Panc1 (cell line): ENCODE data around the gene ARID5A. TPM values are rescaled to one million over a fixed set of nuclear protein-coding genes. Genes with fewer than 3 reads are reported as not detected.

Experiments
- ATAC-seq: fragments of 200-7000 bp; cut with Tn5 transposase; 2 replicates; pipeline ENCODE4 v1.9.1; 2020; ENCODE audit warnings: mild to moderate bottlenecking, moderate library complexity
- BruUV-seq: library from RNA; stranded (reverse); fragments of 400-500 nt; replicated peaks from 2 replicates; lab custom pipeline; 2021; lab: Mats Ljungman, UMichigan
- CTCF ChIA-PET: fragments of 300-600 bp; sonication (Branson Sonifier 250); formaldehyde crosslinking; loops from one replicate; lab custom pipeline; 2022; ENCODE audit warnings: antibody characterized with exemption; lab: Charles Lee
- POLR2A ChIA-PET: fragments of 300-600 bp; sonication (Branson Sonifier 250); formaldehyde crosslinking; loops from one replicate; lab custom pipeline; 2022; ENCODE audit warnings: antibody characterized with exemption; lab: Charles Lee
- DNase-seq: peaks from one replicate; pipeline ENCODE4 v3.0.0-alpha.2; 2010; ENCODE audit warnings: low read depth, low spot score
- H3K27ac ChIP-seq: 2 replicates; pipeline ENCODE4 v1.5.1; 2011; ENCODE audit warnings: mild to moderate bottlenecking, low read length, inconsistent platforms
- H3K27me3 ChIP-seq: fragments of 200-500 bp; sonication (Bioruptor generic); 2 replicates; pipeline ENCODE4 v1.6.0; 2014; ENCODE audit warnings: low read length, inconsistent platforms; ENCODE audit not compliant: control insufficient read depth, insufficient read depth
- H3K36me3 ChIP-seq: fragments of 200-500 bp; sonication (Bioruptor generic); 2 replicates; pipeline ENCODE4 v1.5.1; 2014; ENCODE audit warnings: inconsistent platforms, mild to moderate bottlenecking, low read length, moderate library complexity; ENCODE audit not compliant: control insufficient read depth, insufficient read depth
- H3K4me1 ChIP-seq: 2 replicates; pipeline ENCODE4 v1.5.1; 2011; ENCODE audit warnings: inconsistent platforms, mild to moderate bottlenecking, low read length, moderate library complexity; ENCODE audit not compliant: control insufficient read depth, insufficient read depth
- H3K4me3 ChIP-seq, 2 experiments: 2 replicates each; pipeline ENCODE4 v1.5.1; 2011 to 2012; ENCODE audit warnings: low read depth in 2 of 2, low read length in 2 of 2, mild to moderate bottlenecking in 2 of 2, inconsistent platforms in 1 of 2, moderate library complexity in 1 of 2
- H3K9me3 ChIP-seq: fragments of 200-500 bp; sonication (Bioruptor generic); 2 replicates; pipeline ENCODE4 v1.5.1; 2014; ENCODE audit warnings: low read depth, mild to moderate bottlenecking, inconsistent platforms, low read length, moderate library complexity; ENCODE audit not compliant: control insufficient read depth, insufficient read depth
- CTCF ChIP-seq: fragments of 450-650 bp; IDR thresholded peaks from 2 replicates; pipeline ENCODE4 v1.5.1; 2017; ENCODE audit warnings: mild to moderate bottlenecking
- POLR2AphosphoS5 ChIP-seq: IDR thresholded peaks from 2 replicates; pipeline ENCODE4 v1.6.1; 2012; ENCODE audit warnings: mild to moderate bottlenecking, low read depth, low read length, moderate library complexity
- REST ChIP-seq, 2 experiments: IDR thresholded peaks; 2 replicates each; pipeline ENCODE4 v1.6.1; 2011 to 2012; ENCODE audit warnings: low read depth in 2 of 2, control low read depth in 1 of 2, low read length in 1 of 2, mild to moderate bottlenecking in 1 of 2, moderate library complexity in 1 of 2; ENCODE audit not compliant: insufficient read depth in 1 of 2
- SIN3A ChIP-seq: IDR thresholded peaks from 2 replicates; pipeline ENCODE4 v1.6.1; 2012; ENCODE audit warnings: low read depth, mild to moderate bottlenecking, low read length, moderate library complexity, borderline replicate concordance; ENCODE audit not compliant: insufficient read depth
- TCF7L2 ChIP-seq: IDR thresholded peaks from 2 replicates; pipeline ENCODE4 v1.6.1; 2011; ENCODE audit warnings: mild to moderate bottlenecking, low read depth, low read length, inconsistent platforms
- in situ Hi-C: cut with HindIII; loops from 2 replicates; pipeline ENCODE4 v1.10.0; 2016; ENCODE audit warnings: low sequenced_read_pairs, low pct_unique_long_range_greater_than_20kb
- intact Hi-C: fragments of 100-400 bp; cut with micrococcal nuclease; formaldehyde crosslinking; loops from one replicate; pipeline ENCODE4 v1.10.0; 2022; ENCODE audit not compliant: unreplicated experiment
- total RNA-seq: library from RNA; stranded (reverse); gene quantifications from one replicate; pipeline ENCODE4 v1.2.1, GENCODE V29; 2021; ENCODE audit not compliant: unreplicated experiment

Gene ARID5A
- total RNA-seq, 1 experiment from 2014 or later = 19.3 TPM

DNA sequence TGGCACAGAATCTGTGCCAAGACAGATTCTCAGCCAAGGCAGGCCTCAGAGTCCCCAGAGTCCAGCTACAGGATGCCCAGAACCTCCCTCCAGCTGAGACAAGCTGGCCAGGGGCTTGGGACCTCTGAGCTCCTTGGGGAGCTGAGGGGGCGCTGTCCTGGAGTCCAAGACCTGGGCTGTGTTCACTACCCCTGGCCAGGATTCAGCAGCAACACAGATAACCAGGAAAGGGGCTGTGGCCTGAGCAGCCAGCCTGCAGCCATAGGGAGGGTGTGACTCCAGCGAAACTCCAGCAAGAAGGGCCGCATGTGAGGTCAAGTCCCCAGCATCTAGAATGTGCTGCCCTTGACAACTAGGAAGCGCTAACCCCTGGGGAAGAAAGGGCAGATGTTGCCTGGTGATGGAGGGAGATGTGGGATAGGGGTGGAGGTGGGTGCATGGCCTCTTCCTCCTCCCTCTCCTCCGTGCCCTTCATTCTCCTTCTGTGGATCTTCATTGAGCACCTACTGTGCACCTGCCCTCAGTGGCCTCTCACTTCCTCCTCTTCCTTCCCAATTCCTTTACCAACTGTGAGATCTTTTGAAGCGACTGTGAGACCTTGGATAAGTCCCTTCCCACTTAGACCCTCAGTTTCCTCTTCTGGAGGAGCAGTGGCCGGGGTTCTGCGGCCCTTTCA is 7.7 kb upstream of the ARID5A start:
- no peaks in the 10 kb centered on the region for H3K9me3 ChIP-seq
- POLR2A ChIA-PET = no interaction called here
- intact Hi-C loops = no loop called here
- CTCF ChIA-PET = interaction anchor here (0.6 kb wide), 1 partner anchor 104 kb away, joined by 4 read pairs; no protein-coding TSS in a partner anchor
- H3K27ac ChIP-seq = no peak overlapping the region
- no TSS peak for BruUV-seq
- H3K4me1 ChIP-seq = peaks cover 40% of the 10 kb centered on the region
- TF ChIP-seq TCF7L2 = no peak
- TF ChIP-seq POLR2AphosphoS5 = no peak
- no peak for TF ChIP-seq REST (IDR thresholded peaks at IDR 0.05; ENCODE audit: insufficient read depth in 1 of 2, low read depth in 2 of 2, low read length in 1 of 2)
- H3K4me3 ChIP-seq = no peak overlapping the region
- ATAC-seq (no peak), DNase-seq (no peak)
- in situ Hi-C loops = no loop called here
- no peaks in the 10 kb centered on the region for H3K36me3 ChIP-seq
- no peaks in the 10 kb centered on the region for H3K27me3 ChIP-seq

DNA sequence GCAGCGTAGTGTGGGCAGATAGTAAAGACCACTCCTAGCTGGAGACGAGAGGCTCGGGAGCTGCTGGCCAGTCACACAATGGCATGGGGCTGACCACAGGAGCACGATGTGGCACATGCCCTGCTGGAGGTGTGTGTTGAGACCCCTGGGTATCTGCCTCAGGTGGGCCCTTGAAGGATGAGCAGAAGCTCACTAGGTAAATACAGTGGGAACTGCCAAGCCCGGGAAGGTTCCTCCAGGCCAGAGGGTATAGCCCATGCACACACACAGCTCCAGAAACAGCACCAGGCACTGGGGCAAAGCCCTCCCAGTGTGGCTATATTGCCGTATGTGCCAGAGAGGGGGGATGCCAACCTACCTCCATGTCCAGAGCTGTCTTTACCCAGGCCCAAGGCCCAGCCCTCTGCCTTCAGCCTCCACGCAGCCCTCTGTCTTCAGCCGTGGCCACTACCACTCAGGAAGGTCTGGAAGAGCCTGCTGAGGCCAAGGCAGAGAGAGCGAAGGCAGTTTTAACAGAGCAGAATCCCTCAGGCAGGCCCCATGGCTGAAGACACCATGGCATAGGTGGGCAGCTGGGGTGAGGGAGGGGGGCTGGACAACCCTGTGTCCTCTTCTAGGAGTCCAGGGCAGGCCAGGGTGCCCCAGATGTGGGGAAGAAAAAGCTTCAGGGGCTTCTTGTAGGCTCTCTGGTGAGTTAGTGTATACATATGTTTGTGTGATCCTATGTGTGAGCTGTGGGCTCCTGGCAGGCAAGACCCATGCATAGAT is 7.0 kb upstream of the ARID5A start:
- in situ Hi-C loops (no loop called here), intact Hi-C loops (no loop called here)
- BruUV-seq = no TSS peak
- ATAC-seq (no peak), DNase-seq (no peak)
- H3K36me3 ChIP-seq = no peaks in the 10 kb centered on the region
- no peaks in the 10 kb centered on the region for H3K27me3 ChIP-seq
- H3K9me3 ChIP-seq = no peaks in the 10 kb centered on the region
- no peak for TF ChIP-seq POLR2AphosphoS5
- no peak for TF ChIP-seq TCF7L2
- H3K4me1 ChIP-seq = peaks cover 45% of the 10 kb centered on the region
- CTCF ChIA-PET = no interaction called here
- no peak overlapping the region for H3K4me3 ChIP-seq
- no peak overlapping the region for H3K27ac ChIP-seq
- POLR2A ChIA-PET = no interaction called here

- BruUV-seq = no TSS peak
- no peaks in the 10 kb centered on the region for H3K9me3 ChIP-seq
- intact Hi-C loops = no loop called here
- POLR2A ChIA-PET = no interaction called here
- ATAC-seq = no peak
- no peaks in the 10 kb centered on the region for H3K27me3 ChIP-seq
- no peak for DNase-seq
- no peak overlapping the region for H3K4me3 ChIP-seq
- in situ Hi-C loops = no loop called here
- CTCF ChIA-PET = no interaction called here
- H3K36me3 ChIP-seq = no peaks in the 10 kb centered on the region
- no peak for TF ChIP-seq REST (IDR thresholded peaks at IDR 0.05; ENCODE audit: insufficient read depth in 1 of 2, low read depth in 2 of 2, low read length in 1 of 2)
- no peak for TF ChIP-seq CTCF
- TF ChIP-seq TCF7L2 = no peak
- TF ChIP-seq SIN3A = no peak
- TF ChIP-seq POLR2AphosphoS5 = no peak
- no peak overlapping the region for H3K27ac ChIP-seq
- H3K4me1 ChIP-seq = peaks cover 50% of the 10 kb centered on the region
Measured at GRCh38 chr2:96530144-96530430, 6.5 kb upstream of the ARID5A start.
